Subcutaneous adipose tissue (tissue), 4 donors: Measurements from ENCODE around the gene PON2. TPM values are rescaled to one million over a fixed set of nuclear protein-coding genes. Genes with fewer than 3 reads are reported as not detected.

Experiments used
- CTCF ChIP-seq: fragments of 450-650 bp; IDR thresholded peaks from one replicate; pipeline ENCODE4 v1.5.1; 2016; ENCODE audit warnings: low read depth, mild to moderate bottlenecking, control low read depth, antibody characterized with exemption, moderate library complexity
- total RNA-seq, 4 donors: library from RNA; depleted of rRNA; stranded (reverse); fragments of >200 nt; gene quantifications; one replicate each; pipeline ENCODE4 v1.1.0, GENCODE V29; 2016

Gene PON2
- total RNA-seq, 4 donors from 2014 or later, result 77.7 to 137 (median 104) TPM

GRCh38 chr7:95467912-95468607 lies 33.2 kb upstream of the PON2 start:
- TF ChIP-seq CTCF, result no peak

- no peak for TF ChIP-seq CTCF
Observed at GRCh38 chr7:95457947-95458346, 23.1 kb upstream of the PON2 start.

GRCh38 chr7:95454438-95455045 lies 19.7 kb upstream of the PON2 start:
- no peak for TF ChIP-seq CTCF

GRCh38 chr7:95446618-95447017 lies 11.8 kb upstream of the PON2 start:
- TF ChIP-seq CTCF, result no peak

GRCh38 chr7:95444796-95445195 lies 10.0 kb upstream of the PON2 start:
- no peak for TF ChIP-seq CTCF

GRCh38 chr7:95441042-95441823 lies 6.4 kb upstream of the PON2 start:
- TF ChIP-seq CTCF, result no peak

- no peak for TF ChIP-seq CTCF
Observed at GRCh38 chr7:95440394-95441038, 5.7 kb upstream of the PON2 start.
